K562 (cell line): ENCODE data around the gene KRT72. TPM values are rescaled to one million over a fixed set of nuclear protein-coding genes. Genes with fewer than 3 reads are reported as not detected.
A peak's percentile ranks its signal among the peaks of the same experiment; 100 is the strongest.

Experiments
- ARID4B ChIP-seq: sonication (generic); formaldehyde crosslinking; IDR thresholded peaks from 2 replicates; pipeline ENCODE4 v1.8.0; 2022; ENCODE audit warnings: mild to moderate bottlenecking, missing genetic modification reagents
- EWSR1 ChIP-seq: fragments of 450-650 bp; IDR thresholded peaks from 2 replicates; pipeline ENCODE4 v1.6.1; 2018; ENCODE audit warnings: borderline replicate concordance, mild to moderate bottlenecking, low read depth, moderate library complexity; ENCODE audit not compliant: partially characterized antibody
- HNRNPLL ChIP-seq: fragments of 200-400 bp; formaldehyde crosslinking; IDR thresholded peaks from 2 replicates; pipeline ENCODE4 v1.6.1; 2017; ENCODE audit warnings: low read length, low read depth, mild to moderate bottlenecking; ENCODE audit not compliant: poor library complexity, severe bottlenecking
- NR2F6 ChIP-seq: fragments of 450-650 bp; formaldehyde crosslinking; IDR thresholded peaks from 2 replicates; pipeline ENCODE4 v1.4.0; 2020; ENCODE audit warnings: mild to moderate bottlenecking
- PBX2 ChIP-seq, 2 experiments: IDR thresholded peaks in 1 of 2; conservative IDR thresholded peaks in 1 of 2; 2 replicates each; pipeline ENCODE4 v1.6.1; 2016; ENCODE audit warnings: low read depth in 2 of 2, mild to moderate bottlenecking in 1 of 2, missing compliant biosample characterization in 1 of 2, missing genetic modification characterization in 1 of 2, moderate library complexity in 1 of 2
- PCBP2 ChIP-seq: fragments of 200-400 bp; formaldehyde crosslinking; IDR thresholded peaks from 2 replicates; pipeline ENCODE4 v1.6.1; 2018; ENCODE audit warnings: low read length, low read depth, mild to moderate bottlenecking, moderate library complexity; ENCODE audit not compliant: poor library complexity, severe bottlenecking
- PTBP1 ChIP-seq: fragments of 200-400 bp; formaldehyde crosslinking; IDR thresholded peaks from 2 replicates; pipeline ENCODE4 v1.6.1; 2017; ENCODE audit warnings: low read depth, low read length
- PTTG1 ChIP-seq: fragments of 450-650 bp; IDR thresholded peaks from 2 replicates; pipeline ENCODE4 v1.6.1; 2016; ENCODE audit warnings: low read depth, mild to moderate bottlenecking, missing genetic modification characterization, missing compliant biosample characterization
- ZBTB8A ChIP-seq: fragments of 450-650 bp; IDR thresholded peaks from 2 replicates; pipeline ENCODE4 v1.6.1; 2018; ENCODE audit warnings: mild to moderate bottlenecking, moderate library complexity; ENCODE audit not compliant: partially characterized antibody
- ZNF395 ChIP-seq: fragments of 200-800 bp; sonication (Bioruptor generic); IDR thresholded peaks from 2 replicates; pipeline ENCODE4 v1.6.1; 2017; ENCODE audit warnings: missing genetic modification characterization, missing compliant biosample characterization
- ZNF586 ChIP-seq: fragments of 450-650 bp; formaldehyde crosslinking; conservative IDR thresholded peaks from 2 replicates; pipeline ENCODE4 v1.4.0; 2020; ENCODE audit warnings: mild to moderate bottlenecking, moderate library complexity
- polyA plus RNA-seq, 8 experiments: library from polyadenylated mRNA; depleted of rRNA in 4 of 8; stranded (reverse) in 5 of 8; unstranded in 3 of 8; fragments of >200 nt; fragmentation: Nextera tagmentation in 2 of 8; fragmentation: Illumina TruSeq in 1 of 8; extraction: Ambion mirVana in 2 of 8; extraction: Trizol in 1 of 8; gene quantifications; 2 replicates each; pipeline versions ENCODE4 v1.2.1 to v1.2.3, GENCODE V29; 2011 to 2014; ENCODE audit warnings: inconsistent platforms in 1 of 8, missing spikeins in 1 of 8
- total RNA-seq, 7 experiments: library from RNA; depleted of rRNA in 6 of 7; stranded (reverse); fragments of >200 nt in 6 of 7; fragmentation: Illumina TruSeq in 2 of 7; extraction: Trizol in 2 of 7; gene quantifications; 2 replicates each; pipeline versions ENCODE4 v1.2.1 to v1.2.3, GENCODE V29; 2011 to 2021; ENCODE audit warnings: low replicate concordance in 1 of 7
- TF ChIP-seq, protein P1 (sequence below): sonication (generic); formaldehyde crosslinking; IDR thresholded peaks from 2 replicates; pipeline ENCODE4 v1.5.0; 2020; ENCODE audit warnings: missing genetic modification reagents
- TF ChIP-seq, protein P2 (sequence below), 2 experiments: fragments of 450-650 bp; IDR thresholded peaks; 2 replicates each; pipeline ENCODE4 v1.6.1; 2018; ENCODE audit warnings: mild to moderate bottlenecking in 2 of 2, low read depth in 1 of 2; ENCODE audit not compliant: partially characterized antibody in 2 of 2

KRT72 gene
- total and polyA plus RNA-seq, 9 of the 15 experiments (the other 6 are each of a cell fraction or from before 2014, with no cell fraction given): not detected

DNA sequence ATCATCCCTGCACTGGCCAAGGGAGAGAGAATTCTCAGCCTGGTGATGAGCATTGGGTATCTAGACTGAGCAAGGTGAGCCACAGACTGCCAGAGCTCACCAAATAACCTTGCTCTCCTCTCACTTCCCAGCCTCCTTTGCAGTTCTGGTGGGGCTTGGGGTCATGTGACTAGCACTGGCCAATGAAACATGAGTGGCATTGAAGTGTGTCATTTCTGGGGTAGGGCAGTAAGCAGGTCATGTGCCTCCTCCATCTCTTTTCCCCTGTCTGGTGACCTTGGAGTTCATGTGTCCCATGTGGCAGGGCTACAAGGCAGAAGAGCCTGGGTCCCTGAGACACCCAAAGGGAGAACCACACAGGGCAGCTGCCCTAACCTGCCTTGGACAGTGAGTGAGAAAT lies 3.6 kb upstream of the KRT72 start (continued):
- TF ChIP-seq PBX2 (CRISPR knock-in tag; IDR thresholded peaks at IDR 0.05; ENCODE audit: low read depth) (no peak), PBX2 (tag; conservative IDR thresholded peaks at IDR 0.05; ENCODE audit: low read depth) (no peak), ARID4B (CRISPR knock-in tag) (no peak), ZNF395 (CRISPR knock-in tag) (0 out of 2 replicates have a peak, but pooled peaks have one; percentile 65), PTTG1 (tag) (no peak), PCBP2 (no peak), NR2F6 (CRISPR knock-in tag) (no peak), EWSR1 (no peak), PTBP1 (no peak), HNRNPLL (no peak), ZBTB8A (no peak), ZNF586 (no peak)
- TF ChIP-seq, protein P1, sequence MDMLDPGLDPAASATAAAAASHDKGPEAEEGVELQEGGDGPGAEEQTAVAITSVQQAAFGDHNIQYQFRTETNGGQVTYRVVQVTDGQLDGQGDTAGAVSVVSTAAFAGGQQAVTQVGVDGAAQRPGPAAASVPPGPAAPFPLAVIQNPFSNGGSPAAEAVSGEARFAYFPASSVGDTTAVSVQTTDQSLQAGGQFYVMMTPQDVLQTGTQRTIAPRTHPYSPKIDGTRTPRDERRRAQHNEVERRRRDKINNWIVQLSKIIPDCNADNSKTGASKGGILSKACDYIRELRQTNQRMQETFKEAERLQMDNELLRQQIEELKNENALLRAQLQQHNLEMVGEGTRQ: peak; percentile 87
- TF ChIP-seq, protein P2, sequence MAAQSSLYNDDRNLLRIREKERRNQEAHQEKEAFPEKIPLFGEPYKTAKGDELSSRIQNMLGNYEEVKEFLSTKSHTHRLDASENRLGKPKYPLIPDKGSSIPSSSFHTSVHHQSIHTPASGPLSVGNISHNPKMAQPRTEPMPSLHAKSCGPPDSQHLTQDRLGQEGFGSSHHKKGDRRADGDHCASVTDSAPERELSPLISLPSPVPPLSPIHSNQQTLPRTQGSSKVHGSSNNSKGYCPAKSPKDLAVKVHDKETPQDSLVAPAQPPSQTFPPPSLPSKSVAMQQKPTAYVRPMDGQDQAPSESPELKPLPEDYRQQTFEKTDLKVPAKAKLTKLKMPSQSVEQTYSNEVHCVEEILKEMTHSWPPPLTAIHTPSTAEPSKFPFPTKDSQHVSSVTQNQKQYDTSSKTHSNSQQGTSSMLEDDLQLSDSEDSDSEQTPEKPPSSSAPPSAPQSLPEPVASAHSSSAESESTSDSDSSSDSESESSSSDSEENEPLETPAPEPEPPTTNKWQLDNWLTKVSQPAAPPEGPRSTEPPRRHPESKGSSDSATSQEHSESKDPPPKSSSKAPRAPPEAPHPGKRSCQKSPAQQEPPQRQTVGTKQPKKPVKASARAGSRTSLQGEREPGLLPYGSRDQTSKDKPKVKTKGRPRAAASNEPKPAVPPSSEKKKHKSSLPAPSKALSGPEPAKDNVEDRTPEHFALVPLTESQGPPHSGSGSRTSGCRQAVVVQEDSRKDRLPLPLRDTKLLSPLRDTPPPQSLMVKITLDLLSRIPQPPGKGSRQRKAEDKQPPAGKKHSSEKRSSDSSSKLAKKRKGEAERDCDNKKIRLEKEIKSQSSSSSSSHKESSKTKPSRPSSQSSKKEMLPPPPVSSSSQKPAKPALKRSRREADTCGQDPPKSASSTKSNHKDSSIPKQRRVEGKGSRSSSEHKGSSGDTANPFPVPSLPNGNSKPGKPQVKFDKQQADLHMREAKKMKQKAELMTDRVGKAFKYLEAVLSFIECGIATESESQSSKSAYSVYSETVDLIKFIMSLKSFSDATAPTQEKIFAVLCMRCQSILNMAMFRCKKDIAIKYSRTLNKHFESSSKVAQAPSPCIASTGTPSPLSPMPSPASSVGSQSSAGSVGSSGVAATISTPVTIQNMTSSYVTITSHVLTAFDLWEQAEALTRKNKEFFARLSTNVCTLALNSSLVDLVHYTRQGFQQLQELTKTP (IDR thresholded peaks at IDR 0.05; ENCODE audit: low read depth in 1 of 2, partially characterized antibody in 2 of 2): no peak
